ENCODE measurements around the gene PLCH1. TPM values are rescaled to one million over a fixed set of nuclear protein-coding genes. Genes with fewer than 3 reads are reported as not detected.

Gene PLCH1
- total and polyA plus RNA-seq, 2 of the 13 experiments (the other 11 are each of a cell fraction or from before 2014, with no cell fraction given) = 2.0 to 3.0 TPM

GRCh38 chr3:155442072-155442471 lies 302.8 kb downstream of the PLCH1 start:
- in situ Hi-C loops (cut with HindIII; ENCODE audit: extremely low pct_ligation_motif_present, low pct_unique_long_range_greater_than_20kb) (no loop called here), intact Hi-C loops (cut with micrococcal nuclease; ENCODE audit: unreplicated experiment) (no loop called here)
- no peak overlapping the region for H3K27ac ChIP-seq (ENCODE audit: extremely low read length, insufficient read depth, low read length)
- H2AFZ ChIP-seq (ENCODE audit: low read length) = no peak overlapping the region
- no peaks in the 10 kb centered on the region for H3K4me1 ChIP-seq (ENCODE audit: insufficient read depth, low read length)
- no peak overlapping the region for H3K9ac ChIP-seq (ENCODE audit: insufficient read depth, low read depth, low read length)
- CTCF ChIA-PET (ENCODE audit: low intra/inter-chr PET ratio, low total read pairs) = no interaction called here
- no TSS peak for BruUV-seq (replicated peaks)
- no peaks in the 10 kb centered on the region for H3K9me3 ChIP-seq (ENCODE audit: low read length)
- whole genome bisulfite sequencing (ENCODE audit: low lambda C conversion rate) = 36% methylated on average over 5 of the region's 5 CpGs
- H3K36me3 ChIP-seq (replicated peaks in 1 of 2; ENCODE audit: control insufficient read depth in 1 of 2, insufficient read depth in 2 of 2, low read length in 2 of 2) = no peaks in the 10 kb centered on the region
- no peaks in the 10 kb centered on the region for H3K79me2 ChIP-seq (ENCODE audit: insufficient read depth, low read length)
- H3K4me3 ChIP-seq (replicated peaks in 1 of 3; ENCODE audit: insufficient read depth in 1 of 3, low read depth in 2 of 3, low read length in 3 of 3) = no peak overlapping the region
- no peaks in the 10 kb centered on the region for H4K20me1 ChIP-seq (ENCODE audit: insufficient read depth, low read length)
- TF ChIP-seq RNF219 (CRISPR knock-in tag; IDR thresholded peaks at IDR 0.05) (no peak), THAP7 (CRISPR knock-in tag; IDR thresholded peaks at IDR 0.05) (no peak), ZNF207 (IDR thresholded peaks at IDR 0.05; ENCODE audit: borderline replicate concordance) (no peak), ZNF451 (CRISPR knock-in tag; IDR thresholded peaks at IDR 0.05) (no peak), ZSCAN31 (CRISPR knock-in tag; IDR thresholded peaks at IDR 0.05; ENCODE audit: low read depth) (no peak), BCL6 (CRISPR knock-in tag; IDR thresholded peaks at IDR 0.05) (no peak), ZNF552 (CRISPR knock-in tag; IDR thresholded peaks at IDR 0.05; ENCODE audit: borderline replicate concordance) (no peak), KDM6A (CRISPR knock-in tag; IDR thresholded peaks at IDR 0.05; ENCODE audit: low read depth) (no peak)
- no peak for FAIRE-seq
- DNase-seq (ENCODE audit: low spot score) = no peak
- ATAC-seq = no peak
- POLR2A ChIA-PET = no interaction called here
- no peaks in the 10 kb centered on the region for H3K27me3 ChIP-seq (ENCODE audit: control insufficient read depth in 1 of 2, insufficient read depth in 2 of 2, low read length in 2 of 2)
- no peak overlapping the region for H3K4me2 ChIP-seq (ENCODE audit: low read depth, low read length)

All from HepG2 (cell line).